D341Med (cell line): Measurements from ENCODE around the gene FETUB.

ENCODE experiments used
- DNase-seq: peaks from one replicate; pipeline ENCODE4 v3.0.0; 2012; ENCODE audit warnings: low spot score

The FETUB gene

GRCh38 chr3:186639778-186640472 lies at the start of gene FETUB:
Gene FETUB (plus strand): TSS chr3:186640399. CDS start chr3:186640461, 62 bp downstream.
- DNase-seq: no peak

- DNase-seq: no peak
Observed at GRCh38 chr3:186590580-186591295, 49.5 kb upstream of the FETUB start.

- DNase-seq: no peak
Observed at GRCh38 chr3:186592682-186593081, 47.5 kb upstream of the FETUB start.

- no peak for DNase-seq
Observed at GRCh38 chr3:186593862-186594261, 46.3 kb upstream of the FETUB start.

- no peak for DNase-seq
Observed at GRCh38 chr3:186594591-186595113, 45.5 kb upstream of the FETUB start.

GRCh38 chr3:186596568-186597287 lies 43.5 kb upstream of the FETUB start:
- no peak for DNase-seq

- DNase-seq: no peak
Observed at GRCh38 chr3:186598108-186598784, 42.0 kb upstream of the FETUB start.

GRCh38 chr3:186598794-186599141 lies 41.4 kb upstream of the FETUB start:
- DNase-seq: no peak

GRCh38 chr3:186599142-186599784 lies 40.9 kb upstream of the FETUB start:
- DNase-seq: no peak

- no peak for DNase-seq
Observed at GRCh38 chr3:186599785-186600166, 40.4 kb upstream of the FETUB start.

GRCh38 chr3:186600896-186601295 lies 39.3 kb upstream of the FETUB start:
- no peak for DNase-seq

- DNase-seq: no peak
Observed at GRCh38 chr3:186603159-186603558, 37.0 kb upstream of the FETUB start.

- no peak for DNase-seq
Observed at GRCh38 chr3:186605078-186605477, 35.1 kb upstream of the FETUB start.

GRCh38 chr3:186605561-186606545 lies 34.3 kb upstream of the FETUB start:
- DNase-seq: no peak

- no peak for DNase-seq
Observed at GRCh38 chr3:186608624-186609215, 31.5 kb upstream of the FETUB start.

- peak; percentile 54 for DNase-seq
Observed at GRCh38 chr3:186609247-186609868, 30.8 kb upstream of the FETUB start.

GRCh38 chr3:186612065-186612464 lies 28.1 kb upstream of the FETUB start:
- no peak for DNase-seq

- DNase-seq: no peak
Observed at GRCh38 chr3:186612721-186613636, 27.2 kb upstream of the FETUB start, which contains the start of gene AHSG. Gene AHSG (plus strand): TSS chr3:186613060. CDS start chr3:186613142, 82 bp downstream.
